Right atrium auricular region (tissue), 2 donors: Measurements from ENCODE around the gene CISTR. TPM values are rescaled to one million over a fixed set of nuclear protein-coding genes. Genes with fewer than 3 reads are reported as not detected.

Source experiments
- DNase-seq: peaks from one replicate; pipeline ENCODE4 v3.0.0-alpha.2; 2019; ENCODE audit warnings: low spot score
- H3K27ac ChIP-seq, 2 donors: fragments of 200-600 bp; sonication (generic); 1 replicate in 1 of 2; 2 replicates in 1 of 2; pipeline ENCODE4 v1.5.1; 2016 to 2019
- H3K27me3 ChIP-seq, 2 donors: fragments of 200-600 bp; sonication (generic); one replicate each; pipeline versions ENCODE4 v1.5.1 to v1.6.0; 2017 to 2019
- H3K36me3 ChIP-seq: fragments of 200-600 bp; sonication (generic); one replicate; pipeline ENCODE4 v1.5.1; 2016
- H3K4me1 ChIP-seq, 2 donors: fragments of 200-600 bp; sonication (generic); one replicate each; pipeline versions ENCODE4 v1.5.1 to v1.6.0; 2017 to 2019
- H3K4me3 ChIP-seq, 2 donors: fragments of 200-600 bp; sonication (generic); 1 replicate in 1 of 2; 2 replicates in 1 of 2; pipeline ENCODE4 v1.5.1; 2017 to 2019; ENCODE audit warnings: mild to moderate bottlenecking in 1 of 2, moderate library complexity in 1 of 2
- H3K9me3 ChIP-seq, 2 donors: fragments of 200-600 bp; sonication (generic); one replicate each; pipeline ENCODE4 v1.5.1; 2019
- total RNA-seq, 2 donors: library from RNA; depleted of rRNA; stranded (reverse); fragments of >200 nt; gene quantifications; one replicate each; pipeline ENCODE4 v1.1.0, GENCODE V29; 2016
- TF ChIP-seq, protein P1 (sequence below), 2 donors: fragments of 200-600 bp; sonication (generic); IDR thresholded peaks; one replicate each; pipeline ENCODE4 v1.5.1; 2019; ENCODE audit warnings: antibody characterized with exemption in 2 of 2

The CISTR gene
- total RNA-seq, 2 donors from 2014 or later = 3.7 TPM; not detected in 1

DNA sequence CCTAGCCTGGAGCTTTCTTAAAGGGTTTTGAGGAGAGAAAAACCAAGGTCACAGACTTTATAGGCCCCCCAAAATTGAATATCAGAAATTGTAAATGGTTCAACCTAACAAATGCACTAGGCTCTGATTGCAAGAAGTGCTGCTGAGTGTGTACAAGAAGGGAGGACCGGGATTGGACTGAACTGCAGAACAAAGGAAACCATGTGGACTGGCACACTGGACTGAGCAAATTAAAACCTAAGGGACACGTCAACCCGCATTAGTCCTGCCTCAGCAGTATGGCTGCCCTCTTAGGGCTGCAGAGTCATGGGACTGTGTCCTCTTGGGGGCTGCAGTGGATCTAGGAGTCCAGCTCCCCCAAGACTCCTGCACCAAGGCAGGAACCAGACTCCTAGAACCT lies 842 bp upstream of the CISTR start:
- DNase-seq = no peak
- Histone ChIP-seq H3K27ac (peak overlapping the region; percentile 71 to 81), H3K4me3 (no peak overlapping the region), H3K9me3 (no peaks in the 10 kb centered on the region), H3K36me3 (no peaks in the 10 kb centered on the region), H3K27me3 (no peaks in the 10 kb centered on the region), H3K4me1 (peaks cover 0 to 44% of the 10 kb centered on the region in 2 donors)
- TF ChIP-seq, protein P1, sequence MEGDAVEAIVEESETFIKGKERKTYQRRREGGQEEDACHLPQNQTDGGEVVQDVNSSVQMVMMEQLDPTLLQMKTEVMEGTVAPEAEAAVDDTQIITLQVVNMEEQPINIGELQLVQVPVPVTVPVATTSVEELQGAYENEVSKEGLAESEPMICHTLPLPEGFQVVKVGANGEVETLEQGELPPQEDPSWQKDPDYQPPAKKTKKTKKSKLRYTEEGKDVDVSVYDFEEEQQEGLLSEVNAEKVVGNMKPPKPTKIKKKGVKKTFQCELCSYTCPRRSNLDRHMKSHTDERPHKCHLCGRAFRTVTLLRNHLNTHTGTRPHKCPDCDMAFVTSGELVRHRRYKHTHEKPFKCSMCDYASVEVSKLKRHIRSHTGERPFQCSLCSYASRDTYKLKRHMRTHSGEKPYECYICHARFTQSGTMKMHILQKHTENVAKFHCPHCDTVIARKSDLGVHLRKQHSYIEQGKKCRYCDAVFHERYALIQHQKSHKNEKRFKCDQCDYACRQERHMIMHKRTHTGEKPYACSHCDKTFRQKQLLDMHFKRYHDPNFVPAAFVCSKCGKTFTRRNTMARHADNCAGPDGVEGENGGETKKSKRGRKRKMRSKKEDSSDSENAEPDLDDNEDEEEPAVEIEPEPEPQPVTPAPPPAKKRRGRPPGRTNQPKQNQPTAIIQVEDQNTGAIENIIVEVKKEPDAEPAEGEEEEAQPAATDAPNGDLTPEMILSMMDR (IDR thresholded peaks at IDR 0.05) = no peak

DNA sequence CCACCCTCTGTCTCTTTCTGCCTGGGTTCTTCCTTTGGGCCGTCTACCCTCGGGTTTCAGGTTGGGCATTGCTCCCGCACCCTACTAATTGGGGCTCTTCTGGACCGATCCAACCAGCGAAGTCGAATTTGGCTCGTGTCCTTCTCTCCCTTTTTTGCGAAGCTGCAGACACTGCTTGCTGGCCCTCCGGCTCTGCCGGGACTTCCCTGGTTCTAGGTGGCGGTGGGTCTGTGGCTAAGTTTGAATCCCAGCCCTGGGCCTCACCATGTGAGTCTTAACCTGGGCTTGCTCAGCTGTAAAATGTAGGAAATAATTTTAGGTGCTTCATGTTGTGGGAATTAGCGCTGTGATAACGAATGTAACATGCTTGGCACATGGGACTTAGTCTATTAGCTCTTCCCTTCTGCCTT lies 418 bp upstream of the CISTR start:
- peak overlapping the region; percentile 71 to 81 for H3K27ac ChIP-seq
- no peaks in the 10 kb centered on the region for H3K36me3 ChIP-seq
- peaks cover 0 to 42% of the 10 kb centered on the region in 2 donors for H3K4me1 ChIP-seq
- DNase-seq = no peak
- no peaks in the 10 kb centered on the region for H3K27me3 ChIP-seq
- TF ChIP-seq, protein P1 (IDR thresholded peaks at IDR 0.05) = no peak
- H3K4me3 ChIP-seq = peak overlapping the region; percentile 46 to 64
- no peaks in the 10 kb centered on the region for H3K9me3 ChIP-seq

- Histone ChIP-seq H3K36me3 (no peaks in the 10 kb centered on the region), H3K4me1 (peaks cover 0 to 47% of the 10 kb centered on the region in 2 donors), H3K27me3 (no peaks in the 10 kb centered on the region), H3K27ac (peak overlapping the region; percentile 71 to 81), H3K4me3 (peak overlapping the region; percentile 46 to 64), H3K9me3 (no peaks in the 10 kb centered on the region)
- DNase-seq = no peak
- TF ChIP-seq, protein P1 (IDR thresholded peaks at IDR 0.05) = no peak
Measured at GRCh38 chr12:53750812-53751335, 905 bp downstream of the CISTR start.

DNA sequence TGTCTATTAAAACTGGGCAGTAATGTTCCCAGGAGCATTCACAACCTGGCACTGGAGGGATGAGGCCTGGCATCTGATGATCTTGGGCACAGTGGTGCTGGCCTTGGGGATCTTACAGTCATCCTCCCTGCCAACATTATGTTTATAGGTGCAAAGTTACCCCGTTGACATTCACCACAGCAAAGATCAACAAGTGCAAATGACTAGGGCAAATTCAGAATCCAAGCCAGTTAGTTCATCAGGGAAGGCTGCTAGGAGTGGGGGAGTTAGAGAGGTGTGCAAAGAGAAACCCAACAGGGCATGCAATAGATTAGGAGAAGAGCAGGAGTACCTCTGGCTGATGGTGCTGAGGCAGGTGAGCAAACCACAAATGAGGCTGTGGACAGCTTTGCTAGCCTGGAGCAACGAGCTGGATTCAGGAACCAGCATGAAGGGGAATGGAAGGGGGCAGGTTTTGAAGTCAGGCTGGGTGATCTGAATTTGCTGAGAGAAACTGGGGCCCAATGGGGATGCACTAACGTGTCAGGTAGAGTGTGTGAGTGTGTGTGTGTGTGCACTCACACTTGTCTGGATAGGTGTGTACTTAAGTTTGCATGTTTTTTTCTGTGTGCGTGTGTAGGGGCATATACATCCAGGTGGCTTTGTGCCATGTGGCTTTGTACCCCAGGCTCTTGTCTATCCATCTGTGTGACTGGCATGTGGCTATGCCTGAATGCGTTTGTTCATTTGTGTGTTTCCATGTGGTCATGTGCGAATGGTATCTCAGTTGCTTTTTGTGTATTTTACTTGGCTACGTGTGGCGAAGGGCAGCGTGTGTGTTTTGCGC lies 1.6 kb downstream of the CISTR start:
- Histone ChIP-seq H3K36me3 (no peaks in the 10 kb centered on the region), H3K4me1 (peaks cover 0 to 46% of the 10 kb centered on the region in 2 donors), H3K4me3 (peak overlapping the region in 1 of 2 donors; percentile 64), H3K27ac (no peak overlapping the region), H3K9me3 (no peaks in the 10 kb centered on the region), H3K27me3 (no peaks in the 10 kb centered on the region)
- TF ChIP-seq, protein P1 (IDR thresholded peaks at IDR 0.05) = no peak
- no peak for DNase-seq

DNA sequence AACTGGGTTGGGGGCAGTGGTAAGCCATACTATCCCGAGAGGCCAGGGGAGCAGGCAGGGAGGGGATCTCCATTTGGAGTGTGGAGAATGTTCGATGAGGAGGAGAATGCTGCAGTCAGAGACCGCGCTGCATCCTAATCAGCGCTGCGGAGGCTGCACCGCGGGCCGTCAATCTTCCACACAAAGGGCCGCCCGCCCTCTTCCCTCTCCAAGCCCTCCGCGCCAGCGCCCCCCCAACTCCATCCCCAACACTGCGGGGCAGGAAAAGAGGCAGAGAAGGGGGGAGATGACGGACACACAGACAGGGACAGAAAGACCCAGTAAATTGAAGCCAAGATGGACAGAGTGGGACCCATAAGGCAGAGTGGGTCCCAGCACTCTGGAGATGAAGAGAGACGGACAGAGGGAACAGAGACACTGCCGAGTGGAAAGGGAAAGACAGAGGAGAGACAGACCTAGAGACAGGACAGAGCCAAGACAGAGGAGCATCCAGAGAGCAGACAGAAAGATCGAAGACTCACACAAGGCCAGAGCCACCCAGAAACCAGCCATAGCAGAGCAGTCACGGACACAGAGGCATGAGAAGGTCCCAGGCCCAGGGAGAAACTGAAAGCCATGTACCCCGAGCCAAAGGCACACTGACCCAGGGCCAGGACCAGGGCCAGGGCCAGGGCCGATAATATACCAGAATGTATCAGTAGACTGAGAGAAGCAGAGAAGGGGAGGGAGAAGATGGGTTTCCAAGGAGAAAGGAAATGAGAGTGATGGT lies 3.5 kb downstream of the CISTR start:
- no peak overlapping the region for H3K27ac ChIP-seq
- H3K27me3 ChIP-seq = no peaks in the 10 kb centered on the region
- DNase-seq = no peak
- peaks cover 0 to 34% of the 10 kb centered on the region in 2 donors for H3K4me1 ChIP-seq
- H3K4me3 ChIP-seq = no peak overlapping the region
- TF ChIP-seq, protein P1 (IDR thresholded peaks at IDR 0.05) = no peak
- H3K36me3 ChIP-seq = no peaks in the 10 kb centered on the region
- no peaks in the 10 kb centered on the region for H3K9me3 ChIP-seq
